Brain microvascular endothelial cell (primary cell): ENCODE data around the gene UBE2G1.

Experiments
- DNase-seq: peaks from one replicate; pipeline ENCODE4 v3.0.0-alpha.2; 2020
- H3K27ac ChIP-seq: fragments of 250-450 bp; sonication (Bioruptor Pico); 2 replicates; pipeline ENCODE4 v1.5.1; 2020; ENCODE audit warnings: mild to moderate bottlenecking, moderate library complexity
- H3K27me3 ChIP-seq: fragments of 250-450 bp; sonication (Bioruptor Pico); replicated peaks from 2 replicates; pipeline ENCODE4 v1.5.1; 2020; ENCODE audit warnings: mild to moderate bottlenecking
- H3K36me3 ChIP-seq: fragments of 250-450 bp; sonication (Bioruptor Pico); replicated peaks from 2 replicates; pipeline ENCODE4 v1.5.1; 2020; ENCODE audit warnings: mild to moderate bottlenecking
- H3K4me3 ChIP-seq: 2 replicates; pipeline ENCODE4 v1.5.1; 2011; ENCODE audit warnings: low read depth, mild to moderate bottlenecking, control low read depth, low read length, moderate library complexity
- CTCF ChIP-seq: IDR thresholded peaks from 2 replicates; pipeline ENCODE4 v1.5.1; 2011; ENCODE audit warnings: low read depth, mild to moderate bottlenecking, moderate library complexity, low read length, control low read depth, inconsistent platforms; ENCODE audit errors: missing control alignments
- in situ Hi-C: cut with HindIII; loops from 2 replicates; pipeline ENCODE4 v1.10.0; 2017; ENCODE audit warnings: low sequenced_read_pairs, low pct_ligation_motif_present

UBE2G1 gene

GRCh38 chr17:4247361-4247970, 119.0 kb downstream of the UBE2G1 start:
- Histone ChIP-seq H3K4me3 (no peak overlapping the region), H3K27ac (no peak overlapping the region), H3K36me3 (no peaks in the 10 kb centered on the region), H3K27me3 (no peaks in the 10 kb centered on the region)
- TF ChIP-seq CTCF: no peak
- in situ Hi-C loops: no loop called here
- no peak for DNase-seq

GRCh38 chr17:4246674-4247073, 119.8 kb downstream of the UBE2G1 start:
- no peak for TF ChIP-seq CTCF
- peaks cover 1% of the 10 kb centered on the region for H3K36me3 ChIP-seq
- H3K27me3 ChIP-seq: no peaks in the 10 kb centered on the region
- in situ Hi-C loops: no loop called here
- DNase-seq: no peak
- H3K27ac ChIP-seq: no peak overlapping the region
- H3K4me3 ChIP-seq: no peak overlapping the region

GRCh38 chr17:4241535-4241934, 124.9 kb downstream of the UBE2G1 start:
- no peak for TF ChIP-seq CTCF
- peaks cover 12% of the 10 kb centered on the region for H3K36me3 ChIP-seq
- in situ Hi-C loops: no loop called here
- DNase-seq: no peak
- H3K27ac ChIP-seq: no peak overlapping the region
- H3K4me3 ChIP-seq: no peak overlapping the region
- H3K27me3 ChIP-seq: no peaks in the 10 kb centered on the region

- no peak for TF ChIP-seq CTCF
- peaks cover 22% of the 10 kb centered on the region for H3K36me3 ChIP-seq
- H3K4me3 ChIP-seq: no peak overlapping the region
- peak; percentile 45 for DNase-seq
- H3K27me3 ChIP-seq: no peaks in the 10 kb centered on the region
- in situ Hi-C loops: no loop called here
- H3K27ac ChIP-seq: peak overlapping the region; percentile 54
Measured at GRCh38 chr17:4236456-4236855, 130.0 kb downstream of the UBE2G1 start.

GRCh38 chr17:4235372-4236279, 130.8 kb downstream of the UBE2G1 start:
- H3K4me3 ChIP-seq: no peak overlapping the region
- in situ Hi-C loops: no loop called here
- peak; percentile 54 for DNase-seq
- H3K36me3 ChIP-seq: peaks cover 22% of the 10 kb centered on the region
- no peaks in the 10 kb centered on the region for H3K27me3 ChIP-seq
- peak overlapping the region; percentile 54 for H3K27ac ChIP-seq
- no peak for TF ChIP-seq CTCF
